Activated naive CD4-positive, alpha-beta T cell treated with Interleukin-2 at 50 U/mL for 16 hours (primary cell): Measurements from ENCODE around the gene ACOT4.
"Not testable (repeated sequence)": the region's sequence is repeated elsewhere in the genome, so short reads cannot be mapped to it uniquely, and the experiment has no call there.

Source experiments
- DNase-seq: peaks from one replicate; pipeline ENCODE4 v3.0.0-alpha.2; 2020

Gene ACOT4

DNA sequence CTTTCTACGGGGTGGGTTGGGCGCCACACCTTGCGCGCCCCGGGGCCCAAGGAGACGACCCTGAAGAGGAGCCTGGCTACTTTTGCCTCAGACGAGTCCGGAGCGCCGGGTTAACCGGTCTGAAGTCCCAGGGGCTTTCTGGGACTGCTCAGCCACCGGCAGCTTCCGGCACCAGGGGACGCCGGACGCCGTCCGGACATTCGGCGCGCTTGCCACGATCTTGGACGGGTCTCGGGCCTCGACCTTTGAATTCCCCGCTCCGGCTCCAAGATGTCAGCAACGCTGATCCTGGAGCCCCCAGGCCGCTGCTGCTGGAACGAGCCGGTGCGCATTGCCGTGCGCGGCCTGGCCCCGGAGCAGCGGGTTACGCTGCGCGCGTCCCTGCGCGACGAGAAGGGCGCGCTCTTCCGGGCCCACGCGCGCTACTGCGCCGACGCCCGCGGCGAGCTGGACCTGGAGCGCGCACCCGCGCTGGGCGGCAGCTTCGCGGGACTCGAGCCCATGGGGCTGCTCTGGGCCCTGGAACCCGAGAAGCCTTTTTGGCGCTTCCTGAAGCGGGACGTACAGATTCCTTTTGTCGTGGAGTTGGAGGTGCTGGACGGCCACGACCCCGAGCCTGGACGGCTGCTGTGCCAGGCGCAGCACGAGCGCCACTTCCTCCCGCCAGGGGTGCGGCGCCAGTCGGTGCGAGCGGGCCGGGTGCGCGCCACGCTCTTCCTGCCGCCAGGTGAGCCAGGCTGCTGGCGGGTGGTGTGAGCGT lies at the start of gene ACOT4:
Gene ACOT4 (plus strand): TSS at position 184 of the 760 bp plus-strand sequence. CDS start 87 bp downstream, at position 271.
- DNase-seq, result peak; percentile 57

DNA sequence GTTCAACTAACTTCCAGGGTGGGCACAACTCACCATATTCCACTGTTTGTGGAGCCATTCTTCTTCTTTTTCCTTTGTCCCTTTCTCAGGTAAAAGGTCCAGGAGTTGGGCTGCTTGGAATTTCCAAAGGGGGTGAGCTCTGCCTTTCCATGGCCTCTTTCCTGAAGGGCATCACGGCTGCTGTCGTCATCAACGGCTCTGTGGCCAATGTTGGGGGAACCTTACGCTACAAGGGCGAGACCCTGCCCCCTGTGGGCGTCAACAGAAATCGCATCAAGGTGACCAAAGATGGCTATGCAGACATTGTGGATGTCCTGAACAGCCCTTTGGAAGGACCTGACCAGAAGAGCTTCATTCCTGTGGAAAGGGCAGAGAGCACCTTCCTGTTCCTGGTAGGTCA lies 48.7 kb upstream of the ACOT4 start:
- not testable (repeated sequence) for DNase-seq

DNA sequence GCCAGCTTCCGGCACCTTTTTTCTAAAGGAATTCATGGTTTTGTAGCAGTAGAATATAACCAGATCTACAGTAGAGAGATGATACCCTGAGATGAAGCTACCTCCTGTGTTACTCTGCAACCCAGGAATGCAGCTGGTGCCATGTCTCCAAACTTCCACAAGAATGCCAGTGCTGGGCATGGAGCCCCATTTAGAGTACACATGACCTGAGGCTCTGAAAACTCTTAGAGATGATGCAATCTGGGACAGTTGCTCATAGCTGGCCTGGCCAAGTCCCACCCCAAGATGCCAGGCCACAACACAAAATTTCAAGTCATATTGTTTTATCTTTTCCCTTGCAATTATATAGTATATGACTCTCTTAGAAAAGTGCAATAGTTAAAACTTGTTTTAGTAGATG lies 46.3 kb upstream of the ACOT4 start:
- DNase-seq, result not testable (repeated sequence)

- DNase-seq, result not testable (repeated sequence)
Measured at GRCh38 chr14:73549097-73549496, 42.6 kb upstream of the ACOT4 start.

DNA sequence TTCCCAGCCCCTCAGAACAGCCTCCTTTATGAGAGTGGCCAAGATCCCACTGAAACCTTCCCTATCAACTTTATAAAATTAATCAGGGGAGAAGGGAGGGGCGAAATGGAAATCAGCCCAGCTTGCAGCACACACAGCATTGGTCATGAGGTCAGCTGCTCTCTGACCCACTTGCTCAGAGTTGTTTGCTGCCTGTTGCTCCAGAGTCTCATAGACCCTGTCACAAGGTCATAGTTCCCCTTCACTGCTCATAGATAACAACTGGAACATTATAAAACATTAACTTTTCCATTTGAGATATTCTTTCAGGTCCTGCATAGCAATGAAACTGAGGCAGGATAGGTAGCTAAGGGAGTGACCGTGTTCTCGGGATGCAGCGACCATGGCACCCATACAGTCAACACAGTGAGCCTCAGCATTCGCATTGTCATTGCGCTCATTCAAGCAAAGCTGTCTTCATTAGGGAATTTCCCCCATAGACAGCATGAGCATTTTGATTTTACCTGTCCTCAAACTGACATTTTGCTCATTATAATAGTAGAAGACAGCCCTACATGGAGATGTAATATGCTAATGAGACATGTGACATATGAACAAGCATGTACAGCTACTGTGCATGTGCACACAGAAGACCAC lies 41.7 kb upstream of the ACOT4 start:
- not testable (repeated sequence) for DNase-seq

DNA sequence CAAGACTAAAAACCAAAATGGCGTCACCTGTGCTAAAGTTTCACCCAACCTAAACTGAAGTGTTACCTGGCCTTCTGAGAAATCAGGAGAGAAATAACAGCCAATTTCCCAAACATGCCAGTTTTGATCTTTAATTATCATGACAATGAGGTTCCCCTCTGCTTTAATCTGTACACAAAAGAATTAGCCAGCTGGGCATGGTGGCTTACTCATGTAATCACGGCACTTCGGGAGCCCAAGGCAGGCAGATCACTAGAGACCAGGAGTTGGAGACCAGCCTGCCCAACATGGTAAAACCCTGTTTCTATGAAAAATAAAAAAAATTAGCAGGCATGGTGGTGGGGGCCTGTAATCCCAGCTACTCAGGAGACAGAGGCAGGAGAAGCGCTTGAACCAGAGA lies 37.8 kb upstream of the ACOT4 start:
- no peak for DNase-seq

GRCh38 chr14:73557201-73557600 lies 34.5 kb upstream of the ACOT4 start:
- not testable (repeated sequence) for DNase-seq

DNA sequence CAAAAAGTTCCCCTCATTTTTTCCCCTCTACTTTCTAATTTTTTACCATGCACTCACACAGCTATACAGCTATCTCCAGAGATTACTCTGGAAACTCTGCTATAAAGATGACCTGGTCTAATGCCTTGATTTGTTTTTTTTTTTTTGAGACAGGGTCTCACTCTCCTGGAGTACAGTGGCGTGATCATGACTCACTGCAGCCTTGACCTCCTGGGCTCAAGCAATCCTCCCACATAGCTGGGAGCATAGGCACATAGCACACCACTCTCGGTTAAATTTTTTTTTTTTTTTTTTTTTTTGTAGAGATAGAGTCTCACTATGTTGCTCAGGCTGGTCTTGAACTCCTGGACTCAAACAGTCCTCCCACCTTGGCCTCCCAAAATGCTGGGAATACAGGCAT lies 33.4 kb upstream of the ACOT4 start:
- DNase-seq, result not testable (repeated sequence)

- DNase-seq, result not testable (repeated sequence)
Measured at GRCh38 chr14:73562256-73562655, 29.4 kb upstream of the ACOT4 start.

DNA sequence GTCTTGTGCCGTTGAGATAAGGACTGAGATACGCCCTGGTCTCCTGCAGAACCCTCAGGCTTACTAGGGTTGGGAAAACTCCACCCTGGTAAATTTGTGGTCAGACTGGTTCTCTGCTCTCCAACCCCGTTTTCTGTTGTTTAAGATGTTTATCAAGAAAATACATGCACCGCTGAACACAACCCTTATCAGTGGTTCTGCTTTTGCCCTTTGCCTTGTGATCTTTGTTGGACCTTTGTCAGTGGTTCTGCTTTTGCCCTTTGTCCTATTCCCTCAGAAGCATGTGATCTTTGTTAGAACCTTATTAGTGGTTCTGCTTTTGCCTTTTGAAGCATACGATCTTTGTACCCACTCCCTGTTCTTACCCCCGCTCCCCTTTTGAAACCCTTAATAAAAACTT lies 29.0 kb upstream of the ACOT4 start:
- DNase-seq, result not testable (repeated sequence)

- DNase-seq, result not testable (repeated sequence)
Measured at GRCh38 chr14:73566431-73566830, 25.2 kb upstream of the ACOT4 start.

GRCh38 chr14:73566935-73567334 lies 24.7 kb upstream of the ACOT4 start:
- DNase-seq, result not testable (repeated sequence)

DNA sequence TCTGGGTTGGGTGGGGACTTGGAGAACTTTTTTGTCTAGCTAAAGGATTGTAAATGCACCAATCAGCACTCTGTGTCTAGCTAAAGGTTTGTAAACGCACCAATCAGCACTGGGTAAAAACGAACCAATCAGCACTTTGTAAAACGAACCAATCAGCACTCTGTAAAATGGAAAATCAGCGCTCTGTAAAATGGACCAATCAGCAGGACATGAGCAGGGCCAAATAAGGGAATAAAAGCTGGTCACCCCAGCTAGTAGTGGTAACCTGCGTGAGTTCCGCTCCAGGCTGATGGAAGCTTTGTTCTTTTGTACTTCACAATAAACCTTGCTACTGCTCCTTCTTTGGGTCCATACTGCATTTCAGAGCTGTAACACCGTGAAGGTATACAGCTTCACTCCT lies 24.3 kb upstream of the ACOT4 start:
- DNase-seq, result no peak

GRCh38 chr14:73567951-73568885 lies 23.5 kb upstream of the ACOT4 start:
- peak; percentile 29 for DNase-seq

DNA sequence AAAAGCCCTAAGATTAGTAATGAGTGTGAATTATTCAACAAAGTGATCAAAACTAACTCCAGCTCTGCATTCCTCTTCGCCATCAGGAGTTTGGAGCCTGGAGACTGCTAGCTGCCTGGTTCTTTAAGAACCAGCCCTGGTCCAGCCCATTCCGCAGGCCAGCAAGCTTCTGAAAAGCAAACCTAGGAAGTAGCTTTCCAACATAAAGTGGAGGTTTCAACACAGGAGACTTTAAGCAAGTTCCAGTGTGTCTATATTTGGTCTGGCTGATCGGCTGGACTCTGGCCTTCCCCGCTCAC lies 22.8 kb upstream of the ACOT4 start:
- not testable (repeated sequence) for DNase-seq

DNA sequence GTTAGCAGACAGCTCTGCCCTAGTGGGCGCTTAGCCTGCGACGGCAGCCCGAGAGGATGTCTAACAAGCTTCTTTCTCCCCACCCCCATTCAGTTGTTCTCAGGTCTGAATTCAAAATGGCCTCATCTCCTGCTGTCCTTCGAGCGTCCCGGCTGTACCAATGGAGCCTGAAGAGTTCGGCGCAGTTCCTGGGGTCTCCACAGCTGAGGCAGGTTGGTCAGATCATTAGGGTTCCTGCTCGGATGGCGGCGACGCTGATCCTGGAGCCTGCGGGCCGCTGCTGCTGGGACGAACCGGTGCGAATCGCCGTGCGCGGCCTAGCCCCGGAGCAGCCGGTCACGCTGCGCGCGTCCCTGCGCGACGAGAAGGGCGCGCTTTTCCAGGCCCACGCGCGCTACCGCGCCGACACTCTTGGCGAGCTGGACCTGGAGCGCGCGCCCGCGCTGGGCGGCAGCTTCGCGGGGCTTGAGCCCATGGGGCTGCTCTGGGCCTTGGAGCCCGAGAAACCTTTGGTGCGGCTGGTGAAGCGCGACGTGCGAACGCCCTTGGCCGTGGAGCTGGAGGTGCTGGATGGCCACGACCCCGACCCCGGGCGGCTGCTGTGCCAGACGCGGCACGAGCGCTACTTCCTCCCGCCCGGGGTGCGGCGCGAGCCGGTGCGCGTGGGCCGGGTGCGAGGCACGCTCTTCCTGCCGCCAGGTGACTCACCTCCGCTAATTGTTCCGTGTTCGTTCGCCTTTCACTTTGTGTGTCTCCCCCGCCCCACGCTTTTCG lies 22.3 kb upstream of the ACOT4 start, which contains the start of gene ACOT2:
Gene ACOT2 (plus strand): TSS at position 29 of the 774 bp plus-strand sequence. CDS start 28 bp downstream, at position 57.
- peak; percentile 89 for DNase-seq

DNA sequence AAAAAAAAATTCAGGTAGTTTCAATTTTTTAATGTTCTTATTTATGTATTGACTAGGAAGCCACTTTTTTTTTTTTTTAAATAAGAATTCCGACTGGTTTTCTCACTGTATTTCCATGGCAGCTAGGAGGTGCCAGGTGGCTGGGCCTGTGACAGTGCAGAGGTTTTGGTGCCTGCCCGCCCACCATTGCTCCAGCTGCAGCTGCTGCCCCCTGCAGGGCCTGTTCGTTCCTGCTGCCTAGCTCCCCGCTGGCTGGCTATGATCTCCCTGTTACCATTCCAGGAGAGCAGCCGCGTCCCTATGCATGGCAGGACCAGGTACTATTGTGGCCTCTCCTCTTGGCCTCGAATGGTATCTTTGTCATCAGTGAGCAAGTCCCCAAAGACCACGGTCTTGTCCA lies 20.8 kb upstream of the ACOT4 start:
- DNase-seq, result peak; percentile 74

DNA sequence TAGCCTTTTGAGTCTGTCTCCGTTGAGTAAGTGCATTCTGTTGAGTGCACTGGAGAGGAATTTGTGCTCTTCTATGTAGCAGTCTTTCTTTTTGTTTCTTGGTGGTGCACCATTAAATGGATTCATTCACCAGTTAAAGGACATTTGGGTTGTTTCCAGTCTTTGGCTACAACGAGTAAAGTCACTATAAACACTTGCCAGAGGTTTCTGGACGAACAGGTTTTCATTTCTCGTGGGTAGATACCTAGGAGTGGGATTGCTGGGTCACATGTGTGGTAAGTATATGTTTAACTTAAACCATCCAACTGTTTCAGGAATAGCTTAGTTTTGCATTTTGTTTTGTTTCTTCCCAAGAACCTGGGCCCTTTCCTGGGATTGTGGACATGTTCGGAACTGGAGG lies 18.6 kb upstream of the ACOT4 start:
- DNase-seq, result not testable (repeated sequence)

DNA sequence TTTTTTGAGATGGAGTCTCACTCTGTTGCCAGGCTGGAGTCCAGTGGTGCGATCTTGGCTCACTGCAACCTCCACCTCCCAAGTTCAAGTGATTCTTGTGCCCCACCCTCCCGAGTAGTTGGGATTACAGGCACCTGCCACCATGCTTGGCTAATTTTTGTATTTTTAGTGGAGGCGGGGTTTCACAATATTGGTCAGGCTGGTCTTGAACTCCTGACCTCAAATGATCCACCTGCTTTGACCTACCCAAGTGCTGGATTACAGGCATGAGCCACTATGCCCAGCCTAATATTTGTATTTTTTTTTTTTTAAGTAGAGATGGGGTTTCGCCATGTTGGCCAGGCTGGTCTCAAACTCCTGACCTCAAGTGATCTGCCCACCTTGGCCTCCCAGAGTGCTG lies 17.9 kb upstream of the ACOT4 start:
- DNase-seq, result not testable (repeated sequence)

GRCh38 chr14:73574251-73574650 lies 17.4 kb upstream of the ACOT4 start:
- not testable (repeated sequence) for DNase-seq

DNA sequence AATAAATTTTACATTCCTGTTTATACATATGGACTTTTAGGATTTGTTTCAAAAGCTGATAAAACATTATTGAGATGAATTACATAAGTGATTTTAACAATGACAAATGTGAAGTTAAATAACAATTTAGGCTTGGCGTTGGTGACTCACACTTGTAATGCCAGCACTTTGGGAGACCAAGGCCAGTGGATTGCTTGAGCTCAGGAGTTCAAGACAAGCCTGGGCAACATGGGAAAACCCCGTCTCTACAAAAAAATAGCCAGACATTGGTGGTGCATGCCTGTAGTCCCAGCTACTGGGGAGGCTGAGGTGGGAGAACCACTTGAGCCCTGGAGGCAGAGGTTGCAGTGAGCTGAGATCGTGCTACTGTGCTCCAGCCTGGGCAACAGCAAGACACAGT lies 15.3 kb upstream of the ACOT4 start:
- no peak for DNase-seq

GRCh38 chr14:73577214-73577613 lies 14.5 kb upstream of the ACOT4 start:
- not testable (repeated sequence) for DNase-seq
